ENCODE measurements around the gene TYW3. TPM values are rescaled to one million over a fixed set of nuclear protein-coding genes. Genes with fewer than 3 reads are reported as not detected.

The TYW3 gene
- total RNA-seq, 4 donors from 2014 or later, result 9.3 to 16.5 (median 12.6) TPM

DNA sequence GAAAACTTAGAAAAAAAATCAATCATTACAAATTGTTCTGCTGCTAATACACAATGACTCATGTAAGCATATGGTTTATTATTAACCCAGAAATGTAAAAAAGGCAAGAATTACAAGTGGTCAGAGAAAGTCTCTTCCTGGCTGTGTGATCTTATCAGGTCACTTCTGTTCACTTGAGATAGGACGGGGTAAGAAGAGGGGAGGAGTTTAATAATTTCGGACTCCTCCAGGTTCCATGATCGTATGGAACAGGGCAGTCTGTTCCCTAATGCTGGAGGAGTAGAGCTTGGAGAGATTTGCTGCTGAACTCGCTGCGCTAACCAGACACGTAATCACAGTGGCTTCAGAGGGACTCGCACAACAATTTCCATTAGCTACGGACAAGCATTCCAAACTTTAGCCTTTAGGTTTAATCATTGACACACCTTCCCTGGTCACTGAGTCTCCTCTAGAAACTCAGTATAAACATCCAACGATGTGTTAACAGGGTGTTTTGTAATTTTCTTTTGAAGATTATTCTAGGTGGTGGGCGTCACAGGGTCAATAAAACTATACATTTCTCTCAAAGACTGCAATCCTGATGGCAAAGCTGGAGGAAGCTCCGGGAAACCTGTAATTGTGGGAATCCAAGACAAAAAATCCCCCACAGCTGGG, 1.4 kb upstream of the TYW3 start:
- TF ChIP-seq CTCF (IDR thresholded peaks at IDR 0.05; ENCODE audit: low read depth), result no peak

- no peak for TF ChIP-seq CTCF (IDR thresholded peaks at IDR 0.05; ENCODE audit: low read depth)
These were observed 892 bp downstream of the TYW3 start for GRCh38 chr1:74733604-74734484.

DNA sequence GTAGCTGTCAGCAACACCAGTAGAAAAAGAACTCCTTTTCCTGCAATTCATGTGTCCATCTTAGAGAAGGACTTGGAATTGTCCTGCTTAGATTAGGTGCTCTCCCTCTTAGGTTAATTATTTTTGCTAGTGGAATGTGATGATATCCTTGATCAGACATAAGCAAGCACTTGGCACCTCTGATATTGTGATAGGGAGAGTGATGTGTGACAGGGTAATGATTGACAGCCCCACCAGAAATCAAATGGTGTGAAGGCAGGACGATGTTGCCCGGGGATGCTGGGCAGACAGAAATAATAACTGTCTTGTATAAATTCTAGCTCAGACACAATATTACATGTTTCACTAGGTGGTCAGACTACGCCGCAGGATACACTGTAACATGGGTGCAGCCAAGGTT, 4.4 kb downstream of the TYW3 start:
- TF ChIP-seq CTCF (IDR thresholded peaks at IDR 0.05; ENCODE audit: low read depth), result no peak

DNA sequence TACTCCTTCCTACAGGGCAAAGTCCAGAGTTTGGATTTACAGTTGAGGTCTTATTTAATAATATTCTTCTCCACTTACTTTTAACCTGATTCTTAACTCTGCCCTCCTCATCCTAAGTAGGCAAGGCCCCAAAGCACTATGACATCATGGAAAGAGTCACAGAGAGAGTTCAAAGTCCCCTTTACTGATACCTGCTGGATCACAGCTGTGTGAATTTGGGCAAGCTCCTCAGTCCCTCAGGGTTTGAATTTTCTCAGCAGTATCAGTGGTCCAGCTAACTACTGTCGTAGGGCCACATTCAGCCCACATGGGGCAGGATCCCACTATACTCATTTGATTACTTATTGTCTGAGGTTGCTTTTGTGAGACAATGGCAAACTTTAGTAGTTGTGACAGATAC, 16.0 kb downstream of the TYW3 start:
- no peak for TF ChIP-seq CTCF (IDR thresholded peaks at IDR 0.05; ENCODE audit: low read depth)

- TF ChIP-seq CTCF (IDR thresholded peaks at IDR 0.05; ENCODE audit: low read depth), result no peak
These were observed 20.2 kb downstream of the TYW3 start for GRCh38 chr1:74753104-74753503.

DNA sequence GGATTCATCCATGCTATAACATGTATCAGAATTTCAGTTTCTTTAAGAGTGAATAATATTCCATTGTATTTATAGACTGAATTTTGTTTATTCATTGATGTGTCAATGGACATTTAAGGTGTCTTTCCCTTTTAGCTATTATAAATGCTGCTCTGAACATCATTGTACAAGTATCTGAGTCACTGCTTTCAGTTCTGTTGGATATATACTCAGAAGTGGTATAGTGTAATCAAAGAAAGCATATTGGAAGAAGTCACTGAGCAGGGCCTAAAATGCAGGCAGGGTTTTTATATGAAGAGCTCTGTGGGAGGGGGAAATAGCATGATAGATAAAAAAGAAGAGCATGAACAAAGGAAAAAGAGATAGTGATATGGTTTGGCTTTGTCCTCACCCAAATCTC, 22.5 kb downstream of the TYW3 start:
- TF ChIP-seq CTCF (IDR thresholded peaks at IDR 0.05; ENCODE audit: low read depth), result no peak

GRCh38 chr1:74763807-74764206, 30.9 kb downstream of the TYW3 start:
- TF ChIP-seq CTCF (IDR thresholded peaks at IDR 0.05; ENCODE audit: low read depth), result no peak

All from subcutaneous adipose tissue (tissue), 4 donors.